Left ventricle myocardium superior (tissue), 1 donor: ENCODE measurements around the gene CHP1. TPM values are rescaled to one million over a fixed set of nuclear protein-coding genes. Genes with fewer than 3 reads are reported as not detected.

ENCODE experiments used
- total RNA-seq: library from RNA; stranded (reverse); fragmentation: NEBNext Ultra II Directional; extraction: Animal tissue kit (Norgen Biotek cat#: 25700); gene quantifications from one replicate; pipeline ENCODE4 v1.2.1, GENCODE V29; 2021
- donor health status: DM: no; HTN: yes; CAD: no; lungs with severe emphysema.

CHP1 gene
- total RNA-seq, 1 donor from 2014 or later, result 102 TPM

Other genes starting within 250 kb of the CHP1 start
- 10.6 TPM for gene INO80, start 115.0 kb upstream of the CHP1 start, total RNA-seq
- gene EXD1, start 511 bp upstream of the CHP1 start, total RNA-seq, result not detected
- not detected for gene OIP5, start 101.3 kb downstream of the CHP1 start, total RNA-seq
- 1.0 TPM for gene NUSAP1, start 101.6 kb downstream of the CHP1 start, total RNA-seq
- gene NDUFAF1, start 171.2 kb downstream of the CHP1 start, total RNA-seq, result 67.1 TPM
- 26.8 TPM for gene RTF1, start 185.8 kb downstream of the CHP1 start, total RNA-seq